GM12875 (cell line): ENCODE results near the gene DOCK3.

Experiments used
- H3K4me3 ChIP-seq: one replicate; pipeline ENCODE4 v1.5.1; 2011; ENCODE audit warnings: low read depth, low read length, control low read depth
- TF ChIP-seq, protein P1 (sequence below): IDR thresholded peaks from 2 replicates; pipeline ENCODE4 v1.5.1; 2011; ENCODE audit warnings: low read depth, mild to moderate bottlenecking, control low read depth, inconsistent platforms, low read length, moderate library complexity, borderline replicate concordance; ENCODE audit not compliant: insufficient read depth

Gene DOCK3

DNA sequence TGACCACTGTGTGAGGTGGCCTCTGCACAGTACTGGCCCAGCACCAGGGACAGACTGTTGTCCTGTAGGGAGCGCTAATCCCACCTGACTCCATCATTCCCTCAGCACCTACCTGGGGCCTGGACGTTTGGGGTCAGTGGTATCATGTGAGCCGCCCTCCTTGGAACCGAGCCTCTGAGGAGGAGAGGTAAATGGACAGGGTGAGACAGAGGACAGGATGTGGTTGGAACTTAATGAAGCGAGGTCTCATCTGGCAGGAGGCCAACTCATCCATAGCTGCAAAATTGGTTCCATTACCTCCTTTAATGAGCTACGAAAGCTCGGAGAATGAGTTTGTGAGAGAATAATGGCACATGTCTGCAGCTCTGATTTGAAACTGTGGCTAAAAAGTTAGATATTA, 43.9 kb upstream of the DOCK3 start:
- no peak overlapping the region for H3K4me3 ChIP-seq
- TF ChIP-seq, protein P1, sequence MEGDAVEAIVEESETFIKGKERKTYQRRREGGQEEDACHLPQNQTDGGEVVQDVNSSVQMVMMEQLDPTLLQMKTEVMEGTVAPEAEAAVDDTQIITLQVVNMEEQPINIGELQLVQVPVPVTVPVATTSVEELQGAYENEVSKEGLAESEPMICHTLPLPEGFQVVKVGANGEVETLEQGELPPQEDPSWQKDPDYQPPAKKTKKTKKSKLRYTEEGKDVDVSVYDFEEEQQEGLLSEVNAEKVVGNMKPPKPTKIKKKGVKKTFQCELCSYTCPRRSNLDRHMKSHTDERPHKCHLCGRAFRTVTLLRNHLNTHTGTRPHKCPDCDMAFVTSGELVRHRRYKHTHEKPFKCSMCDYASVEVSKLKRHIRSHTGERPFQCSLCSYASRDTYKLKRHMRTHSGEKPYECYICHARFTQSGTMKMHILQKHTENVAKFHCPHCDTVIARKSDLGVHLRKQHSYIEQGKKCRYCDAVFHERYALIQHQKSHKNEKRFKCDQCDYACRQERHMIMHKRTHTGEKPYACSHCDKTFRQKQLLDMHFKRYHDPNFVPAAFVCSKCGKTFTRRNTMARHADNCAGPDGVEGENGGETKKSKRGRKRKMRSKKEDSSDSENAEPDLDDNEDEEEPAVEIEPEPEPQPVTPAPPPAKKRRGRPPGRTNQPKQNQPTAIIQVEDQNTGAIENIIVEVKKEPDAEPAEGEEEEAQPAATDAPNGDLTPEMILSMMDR = no peak

DNA sequence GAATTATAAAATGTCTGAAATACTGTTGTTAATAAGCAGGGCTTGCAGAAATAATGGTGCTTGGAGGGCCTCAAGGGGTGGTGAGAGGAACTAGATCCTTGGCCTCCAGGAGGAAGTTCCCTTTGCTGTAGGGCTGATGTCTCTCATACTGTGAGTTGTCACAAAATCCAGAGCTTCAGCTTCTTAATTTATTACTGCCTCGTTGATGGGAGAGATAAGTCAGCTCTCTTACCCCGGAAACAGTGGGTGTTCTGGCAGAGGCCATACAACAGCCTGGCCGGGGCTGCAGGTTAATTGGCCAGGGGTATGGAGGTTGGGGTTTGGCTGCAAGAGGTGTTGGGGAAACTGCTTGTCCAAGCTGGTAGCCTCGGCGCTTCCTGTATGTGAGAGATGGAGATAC, 42.3 kb upstream of the DOCK3 start:
- no peak overlapping the region for H3K4me3 ChIP-seq
- TF ChIP-seq, protein P1 = no peak

DNA sequence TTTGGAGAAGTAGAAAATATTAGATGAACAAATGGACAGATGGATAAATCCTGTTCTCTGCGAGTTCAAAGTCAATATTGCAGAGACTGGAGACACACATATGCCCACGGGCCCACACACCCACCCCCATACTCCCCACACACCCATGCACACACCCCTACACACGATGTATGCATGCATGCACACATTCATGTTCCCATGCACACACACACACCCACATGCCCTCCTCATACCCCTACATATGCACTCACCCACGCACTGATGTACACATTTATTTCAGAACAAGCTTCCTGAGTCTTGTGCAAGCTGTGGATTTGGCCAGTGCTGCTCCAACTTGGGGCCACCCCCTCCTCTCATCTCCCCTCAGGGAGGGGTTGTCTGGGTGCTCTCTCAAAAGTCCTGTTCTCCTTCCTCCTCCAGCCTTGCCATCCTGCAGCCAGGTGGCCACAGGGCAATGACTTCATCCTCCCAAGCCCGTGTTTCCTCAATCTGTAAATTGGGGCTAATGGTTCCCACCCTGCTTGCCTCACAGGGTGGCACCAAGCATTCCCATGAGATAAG, 41.4 kb upstream of the DOCK3 start:
- H3K4me3 ChIP-seq = no peak overlapping the region
- TF ChIP-seq, protein P1 = no peak

DNA sequence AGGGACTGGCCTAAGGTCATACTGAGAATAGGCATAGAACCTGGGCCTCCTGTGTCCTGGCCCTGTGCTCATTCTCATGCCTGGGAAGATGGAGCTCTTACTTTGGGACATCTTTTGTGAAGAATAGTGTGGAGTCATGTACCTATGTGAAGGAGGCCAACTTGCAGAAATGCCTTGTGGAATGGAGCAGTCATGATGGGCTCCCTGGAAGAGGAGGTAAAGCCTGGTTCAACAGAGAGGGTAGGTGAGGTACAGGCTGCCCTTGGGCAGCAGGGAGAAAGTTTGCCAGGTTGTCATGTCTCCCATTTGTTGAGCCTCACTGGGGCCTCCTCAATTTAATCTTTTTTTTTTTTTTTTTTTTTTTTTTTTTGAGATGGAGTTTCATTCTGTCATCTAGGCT, 39.7 kb upstream of the DOCK3 start:
- H3K4me3 ChIP-seq = no peak overlapping the region
- TF ChIP-seq, protein P1 = no peak

DNA sequence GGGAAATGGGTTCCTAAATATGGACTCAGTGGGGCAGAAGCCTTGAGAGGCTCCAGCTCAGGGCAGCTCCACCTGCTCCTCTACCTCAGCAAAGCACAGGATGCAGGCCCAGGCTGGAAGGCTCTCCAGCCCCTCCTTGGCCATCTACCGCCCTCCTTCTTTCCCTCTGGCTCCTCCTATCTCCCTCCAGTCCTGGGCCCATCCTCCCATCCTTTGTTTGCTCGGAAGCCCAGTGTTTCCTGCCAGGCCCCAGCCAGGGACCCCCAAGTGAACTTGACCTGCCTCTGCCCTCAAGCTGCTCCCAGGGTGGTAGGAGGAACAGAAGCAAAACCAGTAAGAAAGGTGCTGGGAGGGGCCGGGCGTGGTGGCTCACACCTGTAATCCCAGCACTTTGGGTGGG, 37.7 kb upstream of the DOCK3 start:
- TF ChIP-seq, protein P1 = no peak
- no peak overlapping the region for H3K4me3 ChIP-seq

DNA sequence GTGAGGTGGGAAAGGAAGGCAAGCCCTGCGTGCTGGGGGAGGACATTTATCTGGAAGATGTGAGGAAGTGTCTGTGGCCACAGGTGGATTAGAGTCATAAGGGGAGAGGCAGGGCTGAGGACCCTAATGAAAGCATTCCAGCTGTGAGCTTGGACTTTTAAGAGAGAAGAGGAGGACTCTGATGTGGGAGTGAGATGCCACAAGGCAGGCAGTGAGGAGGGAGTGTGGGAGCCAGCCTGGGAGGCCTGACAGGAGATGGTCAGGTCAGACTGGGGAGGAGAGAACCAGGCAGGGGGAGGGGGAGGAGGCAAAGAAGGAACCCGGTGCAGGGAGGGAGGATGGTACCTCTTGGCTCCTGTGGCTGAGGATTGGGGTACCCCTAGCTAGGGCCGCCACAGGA, 36.8 kb upstream of the DOCK3 start:
- TF ChIP-seq, protein P1 = no peak
- H3K4me3 ChIP-seq = no peak overlapping the region

DNA sequence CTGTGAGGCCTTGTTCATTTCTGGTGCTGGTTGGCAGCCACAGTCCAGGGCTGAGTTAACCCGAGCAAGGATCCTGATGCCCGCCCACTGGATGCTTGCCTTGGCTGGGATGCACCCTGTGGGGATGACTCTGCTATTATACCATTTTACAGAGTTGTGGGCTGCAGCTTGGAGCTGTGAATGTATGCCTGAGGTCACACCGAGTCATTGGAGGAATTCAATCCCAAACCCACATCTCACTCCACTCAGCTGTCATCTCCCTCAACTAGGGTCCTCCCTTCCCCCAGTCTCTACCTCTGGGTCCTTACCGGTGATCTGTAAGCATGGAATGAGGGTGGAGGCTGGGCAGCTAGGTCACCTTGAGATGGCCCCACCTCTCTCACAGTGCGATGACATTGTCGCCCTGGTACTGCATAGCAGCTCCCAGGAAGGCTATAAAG, 35.7 kb upstream of the DOCK3 start:
- TF ChIP-seq, protein P1 = no peak
- H3K4me3 ChIP-seq = no peak overlapping the region
